Gastrocnemius medialis (tissue), 4 donors: ENCODE data around the gene MINK1.
"Not testable (repeated sequence)": the region's sequence is repeated elsewhere in the genome, so short reads cannot be mapped to it uniquely, and the experiment has no call there.

Experiments
- POLR2A ChIP-seq, 2 donors: fragments of 450-650 bp; IDR thresholded peaks; one replicate each; pipeline ENCODE4 v1.6.1; 2017; ENCODE audit warnings: antibody characterized with exemption in 2 of 2, mild to moderate bottlenecking in 2 of 2, moderate library complexity in 2 of 2
- TF ChIP-seq, protein P1 (sequence below), 5 experiments: fragments of 450-650 bp in 3 of 5; fragments of 200-600 bp in 2 of 5; sonication (generic) in 2 of 5; IDR thresholded peaks in 4 of 5; conservative IDR thresholded peaks in 1 of 5; 1 replicate in 4 of 5; 2 replicates in 1 of 5; pipeline ENCODE4 v1.5.1; 2016 to 2019; ENCODE audit warnings: antibody characterized with exemption in 5 of 5, mild to moderate bottlenecking in 3 of 5, moderate library complexity in 3 of 5

- TF ChIP-seq, protein P1, sequence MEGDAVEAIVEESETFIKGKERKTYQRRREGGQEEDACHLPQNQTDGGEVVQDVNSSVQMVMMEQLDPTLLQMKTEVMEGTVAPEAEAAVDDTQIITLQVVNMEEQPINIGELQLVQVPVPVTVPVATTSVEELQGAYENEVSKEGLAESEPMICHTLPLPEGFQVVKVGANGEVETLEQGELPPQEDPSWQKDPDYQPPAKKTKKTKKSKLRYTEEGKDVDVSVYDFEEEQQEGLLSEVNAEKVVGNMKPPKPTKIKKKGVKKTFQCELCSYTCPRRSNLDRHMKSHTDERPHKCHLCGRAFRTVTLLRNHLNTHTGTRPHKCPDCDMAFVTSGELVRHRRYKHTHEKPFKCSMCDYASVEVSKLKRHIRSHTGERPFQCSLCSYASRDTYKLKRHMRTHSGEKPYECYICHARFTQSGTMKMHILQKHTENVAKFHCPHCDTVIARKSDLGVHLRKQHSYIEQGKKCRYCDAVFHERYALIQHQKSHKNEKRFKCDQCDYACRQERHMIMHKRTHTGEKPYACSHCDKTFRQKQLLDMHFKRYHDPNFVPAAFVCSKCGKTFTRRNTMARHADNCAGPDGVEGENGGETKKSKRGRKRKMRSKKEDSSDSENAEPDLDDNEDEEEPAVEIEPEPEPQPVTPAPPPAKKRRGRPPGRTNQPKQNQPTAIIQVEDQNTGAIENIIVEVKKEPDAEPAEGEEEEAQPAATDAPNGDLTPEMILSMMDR (IDR thresholded peaks at IDR 0.05 in 4 of 5, conservative IDR thresholded peaks at IDR 0.05 in 1 of 5), result not testable (repeated sequence)
- TF ChIP-seq POLR2A (IDR thresholded peaks at IDR 0.05), result not testable (repeated sequence)
Measured at GRCh38 chr17:4869058-4869998, 36.2 kb downstream of the MINK1 start.
